ENCODE results near the gene MINDY3.

MINDY3 gene

GRCh38 chr10:15796762-15797161 is 63.5 kb downstream of the MINDY3 start (continued):
- TF ChIP-seq ZNF26 (tag by site-specific recombination; IDR thresholded peaks at IDR 0.05) (no peak), KLF9 (tag by site-specific recombination; IDR thresholded peaks at IDR 0.05; ENCODE audit: low read depth) (no peak), ZNF10 (tag by site-specific recombination; IDR thresholded peaks at IDR 0.05) (0 out of 2 replicates have a peak, but pooled peaks have one; percentile 45), ZNF610 (tag by site-specific recombination; IDR thresholded peaks at IDR 0.05; ENCODE audit: borderline replicate concordance) (no peak), ZNF404 (tag by site-specific recombination; IDR thresholded peaks at IDR 0.05) (no peak), PRDM4 (tag by site-specific recombination; IDR thresholded peaks at IDR 0.05) (peak; percentile 27; the same call in 1 of the 2 replicates), ZNF16 (tag by site-specific recombination; IDR thresholded peaks at IDR 0.05; ENCODE audit: low read depth) (no peak), ZNF449 (tag by site-specific recombination; IDR thresholded peaks at IDR 0.05) (no peak), ZFP41 (tag by site-specific recombination; IDR thresholded peaks at IDR 0.05; ENCODE audit: borderline replicate concordance) (no peak)

- H3K27ac ChIP-seq (ENCODE audit: extremely low read depth, low read depth, low read length) = peak overlapping the region; percentile 37
- TF ChIP-seq ATF2 (tag by site-specific recombination; IDR thresholded peaks at IDR 0.05; ENCODE audit: low read depth) (peak; percentile 66), ZNF354C (tag by site-specific recombination; IDR thresholded peaks at IDR 0.05; ENCODE audit: borderline replicate concordance, low read depth) (no peak), ZNF174 (tag by site-specific recombination; IDR thresholded peaks at IDR 0.05) (no peak), ZNF701 (tag by site-specific recombination; IDR thresholded peaks at IDR 0.05) (no peak), ZSCAN4 (tag by site-specific recombination; IDR thresholded peaks at IDR 0.05) (no peak; the same call in 1 of the 2 replicates), ZFP3 (tag by site-specific recombination; IDR thresholded peaks at IDR 0.05; ENCODE audit: low read depth) (no peak), ZSCAN30 (tag by site-specific recombination; IDR thresholded peaks at IDR 0.05) (peak; percentile 93), ZNF449 (tag by site-specific recombination; IDR thresholded peaks at IDR 0.05) (peak; percentile 65), SALL2 (tag by site-specific recombination; IDR thresholded peaks at IDR 0.05; ENCODE audit: borderline replicate concordance) (no peak), ZNF843 (tag by site-specific recombination; IDR thresholded peaks at IDR 0.05) (peak; percentile 99), TSHZ1 (tag by site-specific recombination; IDR thresholded peaks at IDR 0.05; ENCODE audit: borderline replicate concordance) (peak; percentile 98), ZNF830 (tag by site-specific recombination; IDR thresholded peaks at IDR 0.05; ENCODE audit: low read depth) (no peak), ZNF473 (tag by site-specific recombination; IDR thresholded peaks at IDR 0.05) (no peak)
Measured at GRCh38 chr10:15796098-15796759, 64.1 kb downstream of the MINDY3 start.

More at GRCh38 chr10:15796098-15796759, 64.1 kb downstream of the MINDY3 start:
- H3K9me3 ChIP-seq (ENCODE audit: control insufficient read depth, insufficient read depth, low read depth, low read length) = no peaks in the 10 kb centered on the region
- peaks cover 0 to 6% of the 10 kb centered on the region in 2 experiments; a peak in 1 of 3 replicates for H3K36me3 ChIP-seq (ENCODE audit: control insufficient read depth in 2 of 2, insufficient read depth in 1 of 2, low read length in 2 of 2)
- H3K4me1 ChIP-seq (ENCODE audit: control insufficient read depth, insufficient read depth, low read length) = peaks cover 63% of the 10 kb centered on the region
- no peak overlapping the region for H3K4me3 ChIP-seq (ENCODE audit: low read depth, low read length)
- POLR2A ChIA-PET = no interaction called here
- CTCF ChIA-PET = interaction anchor here (0.8 kb wide), 1 partner anchor 211 kb away, joined by 3 read pairs; no protein-coding TSS in a partner anchor

Measured in HEK293 (cell line).